Astrocyte (in vitro differentiated cells and primary cell): ENCODE data around the gene TARS3.

Experiments used
- CTCF ChIP-seq: IDR thresholded peaks from 2 replicates; pipeline ENCODE4 v1.5.1; 2011; ENCODE audit warnings: low read depth, mild to moderate bottlenecking, inconsistent platforms, low read length, moderate library complexity; ENCODE audit not compliant: insufficient read depth
- EZH2 ChIP-seq: IDR thresholded peaks from 2 replicates; pipeline ENCODE4 v1.6.1; 2012; ENCODE audit warnings: mild to moderate bottlenecking, low read length, inconsistent platforms; ENCODE audit not compliant: insufficient read depth

DNA sequence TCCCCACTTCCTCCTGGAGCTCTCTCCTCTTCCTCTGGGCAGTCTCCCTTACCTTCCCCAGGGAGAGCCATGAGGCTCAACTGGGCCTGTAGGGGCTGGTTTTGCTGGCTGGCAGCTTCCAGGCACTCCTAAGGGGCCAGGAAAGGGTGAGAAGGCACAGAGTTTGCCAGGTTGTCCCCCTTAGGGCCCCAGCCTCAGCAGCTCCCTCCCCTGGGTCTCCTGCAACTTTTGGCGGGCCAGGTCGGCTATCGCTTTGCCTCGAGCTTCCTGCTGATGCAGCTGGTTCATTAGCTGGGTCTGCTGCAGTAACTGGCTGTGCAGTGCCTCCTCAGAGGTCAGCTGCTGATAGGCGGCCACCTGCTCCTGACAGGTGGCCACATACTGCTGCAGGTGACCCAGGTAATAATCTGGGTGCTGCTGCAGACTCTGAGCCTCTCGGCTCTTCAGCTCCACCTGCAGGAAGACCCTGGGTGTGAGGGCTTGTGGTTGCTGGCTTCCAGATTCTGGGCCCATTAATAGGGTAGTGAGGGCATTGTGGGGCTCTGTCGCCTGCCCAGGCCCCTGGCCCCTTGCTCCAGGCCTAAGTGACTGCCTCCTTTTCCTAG is 49.3 kb upstream of the TARS3 start:
- TF ChIP-seq EZH2, result no peak
- no peak for TF ChIP-seq CTCF
